A549 (cell line): Measurements from ENCODE around the gene RGS5. TPM values are rescaled to one million over a fixed set of nuclear protein-coding genes. Genes with fewer than 3 reads are reported as not detected.

ENCODE experiments used
- ATAC-seq, 2 experiments: fragments of 200-7000 bp in 1 of 2; fragments of >200 bp in 1 of 2; cut with Nextera tagmentation in 1 of 2; cut with Tn5 transposase in 1 of 2; 3 replicates each; pipeline versions ENCODE4 v1.8.0 to v1.9.1; 2018 to 2020; ENCODE audit warnings: mild to moderate bottlenecking in 1 of 2, moderate library complexity in 1 of 2
- CTCF ChIA-PET: fragments of 300-600 bp; sonication (Branson Sonifier 250); formaldehyde crosslinking; extraction: SDS; loops from one replicate; lab custom pipeline; 2021; ENCODE audit warnings: antibody characterized with exemption, inconsistent platforms; lab: Yijun Ruan, JAX
- POLR2A ChIA-PET: fragments of 350-600 bp; formaldehyde crosslinking; extraction: SDS; loops from one replicate; lab custom pipeline; 2021; ENCODE audit warnings: antibody characterized with exemption, inconsistent platforms; lab: Yijun Ruan, JAX
- DNase-seq, 2 experiments: peaks; one replicate each; pipeline versions ENCODE4 v3.0.0 to v3.0.0-alpha.2; 2011 to 2016; ENCODE audit warnings: low read depth in 1 of 2, low spot score in 1 of 2
- FAIRE-seq: peaks from 2 replicates; lab custom pipeline; 2011; peaks lifted over from hg19 to GRCh38; lab: Jason Lieb, UNC
- H3K27ac ChIP-seq, 2 experiments: fragments of >200 bp; sonication (Bioruptor Twin); formaldehyde crosslinking; 3 replicates each; pipeline ENCODE4 v1.5.1; 2016 to 2017
- H3K4me1 ChIP-seq: fragments of >200 bp; sonication (Bioruptor Twin); formaldehyde crosslinking; 3 replicates; pipeline ENCODE4 v1.6.1; 2016
- H3K4me2 ChIP-seq: fragments of >200 bp; sonication (Bioruptor Twin); formaldehyde crosslinking; 3 replicates; pipeline ENCODE4 v1.6.1; 2016
- H3K4me3 ChIP-seq: fragments of >200 bp; sonication (Bioruptor Twin); formaldehyde crosslinking; 3 replicates; pipeline ENCODE4 v1.5.1; 2016
- H3K9me3 ChIP-seq: fragments of >200 bp; sonication (Bioruptor Twin); formaldehyde crosslinking; 3 replicates; pipeline ENCODE4 v1.6.1; 2016
- ATOH8 ChIP-seq: fragments of 250-450 bp; sonication (Bioruptor Pico); IDR thresholded peaks from 2 replicates; pipeline ENCODE4 v1.5.0; 2020; ENCODE audit warnings: low read depth, mild to moderate bottlenecking, moderate library complexity
- CBX2 ChIP-seq: fragments of 200-600 bp; sonication (generic); IDR thresholded peaks from 2 replicates; pipeline ENCODE4 v1.6.1; 2016; ENCODE audit warnings: low read depth, mild to moderate bottlenecking, borderline replicate concordance
- CBX8 ChIP-seq: fragments of 200-600 bp; sonication (generic); IDR thresholded peaks from 2 replicates; pipeline ENCODE4 v1.6.1; 2016
- CEBPB ChIP-seq, 2 experiments: fragments of >200 bp in 1 of 2; sonication (Bioruptor Twin) in 1 of 2; formaldehyde crosslinking in 1 of 2; IDR thresholded peaks; 2 replicates each; pipeline ENCODE4 v1.6.1; 2012 to 2016
- CHD4 ChIP-seq: fragments of 200-600 bp; sonication (generic); IDR thresholded peaks from 2 replicates; pipeline ENCODE4 v1.6.1; 2016; ENCODE audit warnings: antibody characterized with exemption, mild to moderate bottlenecking, borderline replicate concordance
- EHF ChIP-seq: fragments of 250-450 bp; sonication (Bioruptor Pico); IDR thresholded peaks from 2 replicates; pipeline ENCODE4 v1.5.0; 2020; ENCODE audit warnings: mild to moderate bottlenecking
- ELK1 ChIP-seq: fragments of 150-350 bp; IDR thresholded peaks from 2 replicates; pipeline ENCODE4 v1.6.1; 2014; ENCODE audit warnings: low read depth, mild to moderate bottlenecking, low read length
- ESRRA ChIP-seq: fragments of 150-350 bp; IDR thresholded peaks from 2 replicates; pipeline ENCODE4 v1.6.1; 2014; ENCODE audit warnings: mild to moderate bottlenecking, low read length, borderline replicate concordance
- GATA3 ChIP-seq: IDR thresholded peaks from 2 replicates; pipeline ENCODE4 v1.6.1; 2012; ENCODE audit warnings: borderline replicate concordance
- HDAC2 ChIP-seq: fragments of 200-600 bp; sonication (generic); IDR thresholded peaks from 2 replicates; pipeline ENCODE4 v1.6.1; 2016
- JUN ChIP-seq, 2 experiments: fragments of >200 bp; sonication (Bioruptor Twin); formaldehyde crosslinking; IDR thresholded peaks; 2 replicates in 1 of 2; 3 replicates in 1 of 2; pipeline ENCODE4 v1.6.1; 2016 to 2017
- MAFK ChIP-seq: fragments of 450-650 bp; IDR thresholded peaks from 2 replicates; pipeline ENCODE4 v1.6.1; 2014; ENCODE audit not compliant: partially characterized antibody
- MAX ChIP-seq: IDR thresholded peaks from 2 replicates; pipeline ENCODE4 v1.6.1; 2012
- MAZ ChIP-seq: fragments of 150-350 bp; IDR thresholded peaks from 2 replicates; pipeline ENCODE4 v1.6.1; 2014; ENCODE audit warnings: antibody characterized with exemption, low read depth, low read length, borderline replicate concordance
- MYC ChIP-seq: IDR thresholded peaks from 2 replicates; pipeline ENCODE4 v1.6.1; 2012; ENCODE audit warnings: mild to moderate bottlenecking, inconsistent platforms, low read length, improper control_type of control experiment, borderline replicate concordance
- NFE2L2 ChIP-seq: fragments of 150-350 bp; conservative IDR thresholded peaks from 2 replicates; pipeline ENCODE4 v1.6.1; 2014; ENCODE audit warnings: low read length
- NR3C1 ChIP-seq: fragments of >200 bp; sonication (Bioruptor Twin); formaldehyde crosslinking; IDR thresholded peaks from 3 replicates; pipeline ENCODE4 v1.6.1; 2017
- POLR2A ChIP-seq: IDR thresholded peaks from 2 replicates; pipeline ENCODE4 v1.6.1; 2012; ENCODE audit warnings: mild to moderate bottlenecking, low read length
- RARB ChIP-seq: fragments of 250-450 bp; sonication (Bioruptor Pico); IDR thresholded peaks from 2 replicates; pipeline ENCODE4 v1.8.0; 2021; ENCODE audit warnings: mild to moderate bottlenecking, moderate library complexity
- RCOR1 ChIP-seq: fragments of 150-350 bp; IDR thresholded peaks from 2 replicates; pipeline ENCODE4 v1.6.1; 2014; ENCODE audit warnings: antibody characterized with exemption, low read length, low read depth
- SMC3 ChIP-seq: fragments of >200 bp; sonication (Bioruptor Twin); formaldehyde crosslinking; IDR thresholded peaks from 3 replicates; pipeline ENCODE4 v1.6.1; 2018; ENCODE audit warnings: inconsistent platforms
- SREBF2 ChIP-seq: fragments of 450-650 bp; IDR thresholded peaks from 2 replicates; pipeline ENCODE4 v1.6.1; 2014; ENCODE audit warnings: mild to moderate bottlenecking, moderate library complexity
- TFCP2L1 ChIP-seq: fragments of 250-450 bp; sonication (Bioruptor Pico); IDR thresholded peaks from 2 replicates; pipeline ENCODE4 v1.5.0; 2021; ENCODE audit warnings: mild to moderate bottlenecking
- ZC3H11A ChIP-seq: fragments of 450-650 bp; IDR thresholded peaks from 2 replicates; pipeline ENCODE4 v1.6.1; 2014; ENCODE audit warnings: antibody characterized with exemption, mild to moderate bottlenecking
- ZNF302 ChIP-seq: fragments of 250-450 bp; sonication (Bioruptor Pico); IDR thresholded peaks from 2 replicates; pipeline ENCODE4 v1.9.0; 2021; ENCODE audit warnings: inconsistent platforms, mild to moderate bottlenecking, moderate library complexity
- WGBS: methylation state at CpG from one replicate; pipeline ENCODE4 v1.1.6; 2017; ENCODE audit errors: missing lambda C conversion rate; 5-methylcytosine and 5-hydroxymethylcytosine counted together
- polyA plus RNA-seq, 4 experiments: library from polyadenylated mRNA; depleted of rRNA in 3 of 4; stranded (reverse); fragments of >200 nt; fragmentation: RNase III in 1 of 4; extraction: RNeasy Plus Mini Kit Qiagen cat#74134 plus additional on column Dnase treatment in 1 of 4; gene quantifications; 2 replicates in 3 of 4; 3 replicates in 1 of 4; pipeline ENCODE4 v1.2.3, GENCODE V29; 2011 to 2017
- TF ChIP-seq, protein P1 (sequence below): IDR thresholded peaks from 2 replicates; pipeline ENCODE4 v1.6.1; 2012; ENCODE audit warnings: low read depth, borderline replicate concordance
- TF ChIP-seq, protein P2 (sequence below): fragments of >200 bp; sonication (Bioruptor Twin); formaldehyde crosslinking; IDR thresholded peaks from 3 replicates; pipeline ENCODE4 v1.5.1; 2016

The RGS5 gene
- polyA plus RNA-seq, 2 of the 4 experiments (the other 2 are of a cell fraction) = 2.2 to 6.5 TPM

DNA sequence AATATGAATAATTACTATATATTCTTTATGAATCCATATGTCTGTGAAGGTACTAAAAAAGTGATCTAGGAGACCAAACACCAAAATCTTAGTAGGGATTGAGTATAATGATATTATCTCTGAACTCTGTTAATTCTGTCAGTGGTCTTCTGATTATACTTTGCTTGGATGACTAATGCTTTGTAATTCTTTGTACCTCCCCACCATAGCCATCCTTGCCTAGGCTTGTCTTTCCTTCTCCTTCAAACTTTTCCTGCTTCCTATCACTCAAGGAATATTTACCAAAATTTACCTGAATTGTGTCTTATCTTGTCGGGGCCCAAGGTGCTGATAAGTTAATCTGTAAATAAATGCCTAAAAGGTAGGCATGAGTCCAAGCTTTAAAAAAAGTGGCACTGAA lies 845 bp upstream of the RGS5 start:
- POLR2A ChIA-PET = no interaction called here
- CTCF ChIA-PET = interaction anchor here (2.8 kb wide), 1 partner anchor 28 kb away, joined by 10 read pairs; no protein-coding TSS in a partner anchor
- DNase-seq (no peak), ATAC-seq (no peak), FAIRE-seq (no peak)
- Histone ChIP-seq H3K4me3 (no peak overlapping the region), H3K4me1 (no peaks in the 10 kb centered on the region), H3K9me3 (no peaks in the 10 kb centered on the region), H3K27ac (no peak overlapping the region), H3K4me2 (no peak overlapping the region)
- TF ChIP-seq ATOH8 (CRISPR knock-in tag) (no peak), HDAC2 (no peak), ELK1 (no peak), TFCP2L1 (no peak), EHF (no peak), RARB (CRISPR knock-in tag) (no peak), RCOR1 (no peak)
- TF ChIP-seq, protein P1, sequence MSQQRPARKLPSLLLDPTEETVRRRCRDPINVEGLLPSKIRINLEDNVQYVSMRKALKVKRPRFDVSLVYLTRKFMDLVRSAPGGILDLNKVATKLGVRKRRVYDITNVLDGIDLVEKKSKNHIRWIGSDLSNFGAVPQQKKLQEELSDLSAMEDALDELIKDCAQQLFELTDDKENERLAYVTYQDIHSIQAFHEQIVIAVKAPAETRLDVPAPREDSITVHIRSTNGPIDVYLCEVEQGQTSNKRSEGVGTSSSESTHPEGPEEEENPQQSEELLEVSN = no peak
- WGBS = 10% methylated on average over 1 of the region's 1 CpG

GRCh38 chr1:163201906-163202305 lies 810 bp downstream of the RGS5 start:
- TF ChIP-seq HDAC2 = no peak
- TF ChIP-seq NR3C1 = no peak
- TF ChIP-seq CEBPB (IDR thresholded peaks at IDR 0.05) = no peak
- no peak for TF ChIP-seq MAFK
- no peak for TF ChIP-seq ESRRA
- no peak for TF ChIP-seq CBX2
- no peak for TF ChIP-seq CBX8
- no peak overlapping the region for H3K4me3 ChIP-seq
- H3K27ac ChIP-seq = no peak overlapping the region
- ATAC-seq (no peak), DNase-seq (no peak), FAIRE-seq (no peak)
- 3% methylated on average over 1 of the region's 1 CpG for WGBS
- no peaks in the 10 kb centered on the region for H3K4me1 ChIP-seq
- no peak overlapping the region for H3K4me2 ChIP-seq
- H3K9me3 ChIP-seq = no peaks in the 10 kb centered on the region
- POLR2A ChIA-PET = no interaction called here
- CTCF ChIA-PET = interaction anchor here (2.8 kb wide), 1 partner anchor 27 kb away, joined by 10 read pairs; no protein-coding TSS in a partner anchor

DNA sequence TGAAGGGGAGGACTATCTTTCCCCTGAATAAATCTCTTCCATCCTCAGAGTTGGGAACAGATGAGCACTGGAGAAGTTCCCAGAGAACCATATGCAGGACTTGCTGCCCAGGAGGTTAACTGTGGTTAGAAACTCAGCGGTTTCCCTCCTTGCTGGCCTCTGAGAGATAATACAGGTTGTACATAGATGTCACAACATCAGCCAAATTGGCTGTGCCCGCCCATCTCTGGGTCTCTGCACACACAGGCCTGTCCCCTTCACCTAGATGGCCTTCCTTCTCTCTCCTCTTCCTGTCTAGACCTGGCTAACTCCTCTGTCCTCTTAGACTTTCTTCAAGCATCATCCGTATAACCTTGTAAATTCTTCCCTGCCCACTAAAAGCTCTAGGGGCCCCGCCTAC lies 5.7 kb downstream of the RGS5 start:
- Histone ChIP-seq H3K9me3 (no peaks in the 10 kb centered on the region), H3K4me1 (no peaks in the 10 kb centered on the region), H3K4me3 (no peak overlapping the region), H3K27ac (no peak overlapping the region), H3K4me2 (no peak overlapping the region)
- no peak for ATAC-seq
- POLR2A ChIA-PET = no interaction called here
- CTCF ChIA-PET = interaction anchor here (1.5 to 1.6 kb wide), 2 partner anchors 22 to 319 kb away, joined by 3 to 4 read pairs; no protein-coding TSS in a partner anchor
- WGBS = 37% methylated on average over 4 of the region's 4 CpGs
- no peak for FAIRE-seq
- TF ChIP-seq POLR2A (no peak), SREBF2 (no peak), ELK1 (no peak), GATA3 (no peak), ESRRA (no peak), HDAC2 (no peak), EHF (no peak)
- no peak for DNase-seq

DNA sequence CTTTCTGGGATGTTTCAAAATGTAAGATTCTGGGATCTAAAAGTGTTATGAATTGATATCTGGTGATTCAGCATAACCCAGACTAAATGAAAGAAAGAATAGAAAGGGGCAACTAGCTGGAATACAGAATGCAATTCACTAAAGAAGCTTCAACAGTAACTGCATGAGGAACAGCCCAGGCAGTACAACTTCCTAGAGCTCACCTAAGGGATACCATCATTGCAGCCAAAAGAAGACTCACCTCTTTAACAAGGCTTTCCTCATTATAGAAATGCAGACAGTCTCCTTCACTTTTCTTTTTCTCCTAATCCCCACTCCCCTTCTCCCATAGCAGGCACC lies 6.3 kb downstream of the RGS5 start:
- CTCF ChIA-PET = interaction anchor here (1.5 kb wide), 1 partner anchor 21 kb away, joined by 4 read pairs; no protein-coding TSS in a partner anchor
- FAIRE-seq = no peak
- no peak for TF ChIP-seq ESRRA
- no peak for TF ChIP-seq NFE2L2
- TF ChIP-seq MAFK = no peak
- TF ChIP-seq, protein P2, sequence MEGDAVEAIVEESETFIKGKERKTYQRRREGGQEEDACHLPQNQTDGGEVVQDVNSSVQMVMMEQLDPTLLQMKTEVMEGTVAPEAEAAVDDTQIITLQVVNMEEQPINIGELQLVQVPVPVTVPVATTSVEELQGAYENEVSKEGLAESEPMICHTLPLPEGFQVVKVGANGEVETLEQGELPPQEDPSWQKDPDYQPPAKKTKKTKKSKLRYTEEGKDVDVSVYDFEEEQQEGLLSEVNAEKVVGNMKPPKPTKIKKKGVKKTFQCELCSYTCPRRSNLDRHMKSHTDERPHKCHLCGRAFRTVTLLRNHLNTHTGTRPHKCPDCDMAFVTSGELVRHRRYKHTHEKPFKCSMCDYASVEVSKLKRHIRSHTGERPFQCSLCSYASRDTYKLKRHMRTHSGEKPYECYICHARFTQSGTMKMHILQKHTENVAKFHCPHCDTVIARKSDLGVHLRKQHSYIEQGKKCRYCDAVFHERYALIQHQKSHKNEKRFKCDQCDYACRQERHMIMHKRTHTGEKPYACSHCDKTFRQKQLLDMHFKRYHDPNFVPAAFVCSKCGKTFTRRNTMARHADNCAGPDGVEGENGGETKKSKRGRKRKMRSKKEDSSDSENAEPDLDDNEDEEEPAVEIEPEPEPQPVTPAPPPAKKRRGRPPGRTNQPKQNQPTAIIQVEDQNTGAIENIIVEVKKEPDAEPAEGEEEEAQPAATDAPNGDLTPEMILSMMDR = no peak
- TF ChIP-seq RCOR1 = no peak
- TF ChIP-seq MYC = no peak
- no peak for TF ChIP-seq MAZ
- no peak for TF ChIP-seq TFCP2L1
- no peak for TF ChIP-seq ZNF302 (CRISPR knock-in tag)
- TF ChIP-seq SMC3 = no peak
- TF ChIP-seq MAX = no peak
- TF ChIP-seq CHD4 = no peak
- no peak for TF ChIP-seq ZC3H11A
- no peak for TF ChIP-seq JUN (IDR thresholded peaks at IDR 0.05)

More for the DNA sequence above, 6.3 kb downstream of the RGS5 start:
- Histone ChIP-seq H3K4me1 (no peaks in the 10 kb centered on the region), H3K9me3 (no peaks in the 10 kb centered on the region), H3K4me2 (no peak overlapping the region), H3K4me3 (no peak overlapping the region), H3K27ac (no peak overlapping the region)
- ATAC-seq (no peak), DNase-seq (no peak)
- POLR2A ChIA-PET = no interaction called here
